ENCODE measurements around the gene HOXB13. TPM values are rescaled to one million over a fixed set of nuclear protein-coding genes. Genes with fewer than 3 reads are reported as not detected.

HOXB13 gene
- polyA plus RNA-seq (ENCODE audit: insufficient read length in 3 of 3): not detected
- long read RNA-seq, donor 1: 0 reads
- long read RNA-seq, donor 2: 0 reads
- long read RNA-seq, donor 3: 0 reads
- long read RNA-seq, donor 4: 0 reads
- long read RNA-seq, donor 5: 0 reads
- long read RNA-seq, donor 6: 0 reads
- long read RNA-seq, donor 7: 0 reads
- long read RNA-seq, donor 8: 0 reads
- long read RNA-seq, donor 9: 0 reads
- long read RNA-seq, donor 10: 0 reads
- long read RNA-seq, donor 11: 0 reads
- long read RNA-seq, donor 12: 0 reads
- long read RNA-seq, donor 13: 0 reads
- long read RNA-seq, donor 14: 0 reads
- long read RNA-seq, donor 15: 0 reads
- long read RNA-seq, donor 16: 0 reads

GRCh38 chr17:48728232-48729231 lies at the start of gene HOXB13:
HOXB13 (minus strand) TSS chr17:48728750; CDS start chr17:48728593, 157 bp downstream.
- DNase-seq (ENCODE audit: extremely low read depth in 1 of 11, low read depth in 9 of 11, low spot score in 4 of 11): no peak

DNA sequence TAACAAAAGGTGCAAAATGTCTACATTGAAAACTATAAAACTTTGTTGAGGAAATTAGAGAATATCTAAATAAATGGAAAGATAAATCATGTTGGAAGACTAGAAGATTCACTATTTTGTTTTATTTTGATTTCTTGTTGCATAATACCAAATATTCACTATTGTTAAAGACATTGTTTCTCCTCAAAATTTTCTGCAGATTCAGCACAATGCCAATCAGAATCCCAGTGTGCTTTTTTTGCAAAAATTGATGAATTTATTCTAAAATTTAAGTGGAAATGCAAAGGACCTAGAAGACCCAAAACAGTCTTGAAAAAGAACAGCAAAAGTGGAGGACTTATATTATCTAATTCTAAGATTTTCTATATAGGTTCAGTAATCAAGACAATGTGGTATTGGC lies 48.1 kb upstream of the HOXB13 start:
- no peak for DNase-seq (ENCODE audit: extremely low read depth in 1 of 11, low read depth in 9 of 11, low spot score in 4 of 11)

- DNase-seq (ENCODE audit: extremely low read depth in 1 of 11, low read depth in 9 of 11, low spot score in 4 of 11): no peak
Measured at GRCh38 chr17:48773245-48773644, 44.7 kb upstream of the HOXB13 start.

DNA sequence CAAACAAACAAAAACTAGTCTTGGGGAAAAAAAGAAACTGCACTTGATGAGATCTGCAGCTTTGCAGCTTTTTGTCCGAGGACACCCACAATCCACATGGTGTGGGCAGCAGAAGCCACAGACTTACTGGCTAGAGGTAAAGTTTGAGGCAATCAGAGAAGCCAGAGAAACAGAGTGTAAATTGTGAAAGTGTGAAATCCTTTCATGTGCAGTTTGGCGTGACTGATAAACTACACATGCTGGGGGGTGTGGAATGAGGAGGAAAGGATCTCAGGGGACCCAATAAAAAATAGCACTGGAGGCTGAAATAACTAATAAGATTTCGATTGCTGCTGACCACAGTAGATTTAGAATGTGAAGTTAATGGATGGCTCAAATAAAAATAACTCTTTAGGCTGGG lies 42.4 kb upstream of the HOXB13 start:
- DNase-seq (ENCODE audit: extremely low read depth in 1 of 11, low read depth in 9 of 11, low spot score in 4 of 11): no peak

DNA sequence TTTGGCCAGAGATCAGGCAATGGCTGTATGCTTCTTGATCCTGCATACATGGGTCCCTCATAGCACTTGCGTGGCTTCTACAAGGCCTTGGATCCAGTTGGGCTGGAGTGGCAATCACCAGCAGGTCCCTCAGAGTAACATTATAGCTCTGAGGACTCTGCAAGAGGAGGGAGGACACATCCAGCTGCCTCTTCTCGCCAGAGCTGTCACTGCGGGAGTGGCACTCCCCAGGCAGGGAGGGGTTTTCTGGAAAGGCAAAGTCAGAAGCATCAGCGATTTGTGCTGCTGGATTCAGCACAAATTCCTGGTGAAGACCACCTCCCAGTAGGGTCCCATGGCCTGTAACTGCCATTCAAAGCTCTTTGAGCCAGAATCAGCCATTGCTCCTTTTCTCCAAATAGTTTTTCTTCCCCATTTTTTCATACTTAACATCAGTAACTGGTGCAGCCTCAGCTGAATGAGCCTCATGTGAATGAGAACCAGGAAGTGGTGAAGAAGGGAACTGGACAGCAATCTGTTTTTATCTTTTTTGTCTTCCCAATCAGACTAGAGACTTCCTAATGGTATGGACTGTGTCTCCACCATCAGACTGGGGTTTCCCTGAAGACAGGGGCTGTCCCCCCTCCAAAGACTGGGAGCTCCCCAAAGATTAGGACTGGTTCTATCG lies 40.6 kb upstream of the HOXB13 start:
- DNase-seq (ENCODE audit: extremely low read depth in 1 of 11, low read depth in 9 of 11, low spot score in 4 of 11): no peak

DNA sequence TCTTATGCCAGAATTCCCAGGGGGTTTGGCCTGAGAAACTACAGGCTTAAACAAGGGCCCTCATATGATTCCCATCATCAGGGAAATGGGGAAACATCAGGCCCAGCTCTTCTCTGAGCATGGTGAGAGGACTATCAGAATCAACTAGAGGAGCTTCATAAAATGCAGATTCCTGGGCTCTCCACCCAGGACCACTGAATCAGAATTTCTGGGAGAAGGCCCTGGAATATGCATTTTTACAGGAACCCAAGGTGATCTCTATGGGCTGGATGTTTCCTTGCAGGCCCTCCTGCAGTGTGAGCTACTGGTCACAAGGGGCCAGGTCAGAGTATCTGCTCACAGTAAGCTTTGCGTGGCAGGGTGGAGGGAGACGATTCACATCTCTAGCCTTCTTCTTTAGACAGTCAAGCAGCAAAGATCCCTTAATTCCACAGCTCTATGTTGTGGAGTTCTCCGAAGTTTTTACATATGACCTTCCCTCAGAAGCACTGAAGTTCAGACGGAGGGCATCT lies 38.8 kb upstream of the HOXB13 start:
- DNase-seq (ENCODE audit: extremely low read depth in 1 of 11, low read depth in 9 of 11, low spot score in 4 of 11): no peak

DNA sequence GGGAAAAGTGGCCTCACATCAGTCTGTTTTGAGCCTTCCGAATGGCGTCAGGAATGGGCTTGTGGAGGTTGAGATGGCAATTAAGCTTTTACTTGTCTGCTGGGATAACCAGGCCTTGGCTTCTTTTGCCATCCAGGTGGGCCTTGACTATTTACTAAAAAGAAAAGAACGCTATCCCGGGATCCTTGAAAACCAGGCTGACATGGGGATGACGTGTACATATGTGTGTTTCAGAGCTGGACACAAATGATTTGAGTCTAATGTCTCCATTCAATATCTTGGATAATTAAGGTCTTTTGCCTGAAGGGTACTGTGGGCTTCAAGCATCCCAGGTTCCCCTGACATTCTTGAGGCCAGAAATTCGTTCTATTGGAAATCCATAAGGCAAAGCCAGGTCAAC lies 32.6 kb upstream of the HOXB13 start:
- no peak for DNase-seq (ENCODE audit: extremely low read depth in 1 of 11, low read depth in 9 of 11, low spot score in 4 of 11)

DNA sequence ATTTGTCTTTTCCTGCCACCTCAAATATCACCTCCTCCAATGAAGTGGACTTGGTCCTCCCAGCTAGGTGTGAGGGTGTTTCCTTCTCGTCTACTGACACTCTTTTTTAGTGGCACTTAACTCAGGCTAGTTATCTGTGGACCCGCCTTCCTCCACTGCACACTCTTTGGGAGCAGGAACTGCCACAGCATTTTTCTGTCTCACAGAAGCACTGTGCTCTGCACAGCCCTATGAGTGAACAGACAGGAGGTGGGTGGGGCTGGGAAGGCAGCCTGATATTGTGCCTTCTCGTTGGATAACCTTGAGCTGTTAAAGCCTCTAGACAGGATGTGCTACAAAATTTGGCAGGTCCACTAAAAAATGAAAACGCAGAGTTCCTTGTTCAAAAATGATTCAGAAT lies 31.9 kb upstream of the HOXB13 start:
- no peak for DNase-seq (ENCODE audit: extremely low read depth in 1 of 11, low read depth in 9 of 11, low spot score in 4 of 11)

DNA sequence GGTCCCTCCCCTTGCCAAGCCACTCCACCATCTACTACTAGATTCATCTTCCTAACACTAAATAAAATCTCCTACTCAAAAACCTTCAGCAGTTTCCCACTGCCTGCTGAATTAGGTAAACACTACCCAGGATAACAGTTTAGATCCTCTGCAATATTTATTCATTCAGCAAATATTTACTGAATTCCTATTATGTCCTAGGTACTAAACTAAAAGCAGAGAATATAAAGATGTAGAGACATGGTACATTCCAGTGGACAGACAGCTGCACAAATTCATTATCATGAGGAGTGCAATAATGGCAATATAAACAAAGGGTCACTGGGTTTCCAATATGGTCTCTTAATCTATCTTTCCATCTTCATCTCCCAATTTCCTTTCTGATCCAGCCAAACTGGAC lies 30.7 kb upstream of the HOXB13 start:
- DNase-seq (ENCODE audit: extremely low read depth in 1 of 11, low read depth in 9 of 11, low spot score in 4 of 11): no peak

GRCh38 chr17:48757524-48757961 lies 29.0 kb upstream of the HOXB13 start:
- DNase-seq (ENCODE audit: extremely low read depth in 1 of 11, low read depth in 9 of 11, low spot score in 4 of 11): no peak

- DNase-seq (ENCODE audit: extremely low read depth in 1 of 11, low read depth in 9 of 11, low spot score in 4 of 11): no peak
Measured at GRCh38 chr17:48756830-48757251, 28.3 kb upstream of the HOXB13 start.

GRCh38 chr17:48755356-48755755 lies 26.8 kb upstream of the HOXB13 start:
- DNase-seq (ENCODE audit: extremely low read depth in 1 of 11, low read depth in 9 of 11, low spot score in 4 of 11): no peak

DNA sequence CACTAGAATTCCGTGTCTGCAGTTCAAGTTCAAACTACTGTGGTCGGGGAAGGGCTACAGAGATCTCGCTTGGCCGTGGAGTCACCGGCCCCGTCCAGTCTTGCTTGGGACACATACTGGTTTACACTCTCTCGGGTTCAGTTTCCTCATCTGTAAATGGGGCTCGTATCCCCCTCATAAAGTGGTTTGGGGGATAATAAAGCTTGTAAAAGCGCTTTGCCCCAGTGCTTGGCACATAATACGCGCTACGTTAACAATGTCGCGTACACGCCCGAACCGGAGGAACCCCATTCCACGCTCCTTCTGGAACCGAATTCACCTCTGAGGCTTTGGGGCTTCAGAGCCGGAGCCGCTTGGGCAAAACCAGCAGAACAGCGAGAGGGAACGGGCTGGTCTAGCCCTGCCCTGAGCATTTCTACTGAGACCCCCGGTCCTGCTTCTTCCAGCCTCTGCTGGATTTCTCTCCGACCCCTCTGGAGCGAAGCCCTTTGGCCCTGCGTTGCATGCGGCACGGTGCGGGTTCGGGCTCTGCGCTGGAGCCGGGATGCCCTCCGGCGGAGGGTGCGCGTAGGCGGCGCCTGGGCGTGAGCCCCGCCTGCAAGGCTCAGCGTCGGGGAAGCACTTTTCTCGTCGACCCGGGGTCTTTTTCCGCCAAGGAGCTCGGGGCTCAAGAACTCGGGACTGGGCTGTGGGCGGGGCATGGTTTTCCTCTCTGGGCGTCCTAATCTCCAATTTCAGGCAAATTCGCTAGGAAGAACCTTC lies 26.1 kb upstream of the HOXB13 start:
- no peak for DNase-seq (ENCODE audit: extremely low read depth in 1 of 11, low read depth in 9 of 11, low spot score in 4 of 11)

GRCh38 chr17:48753794-48754499 lies 25.4 kb upstream of the HOXB13 start:
- no peak for DNase-seq (ENCODE audit: extremely low read depth in 1 of 11, low read depth in 9 of 11, low spot score in 4 of 11)

GRCh38 chr17:48752399-48753288 lies 24.1 kb upstream of the HOXB13 start:
- no peak for DNase-seq (ENCODE audit: extremely low read depth in 1 of 11, low read depth in 9 of 11, low spot score in 4 of 11)

- no peak for DNase-seq (ENCODE audit: extremely low read depth in 1 of 11, low read depth in 9 of 11, low spot score in 4 of 11)
Measured at GRCh38 chr17:48751733-48752398, 23.3 kb upstream of the HOXB13 start.

- no peak for DNase-seq (ENCODE audit: extremely low read depth in 1 of 11, low read depth in 9 of 11, low spot score in 4 of 11)
Measured at GRCh38 chr17:48751172-48751571, 22.6 kb upstream of the HOXB13 start.
